DMS79 treated with DMSO at 0.1 percent for 48 hours (cell line): ENCODE results near the gene PSAPL1.
A peak's percentile ranks its signal among the peaks of the same experiment; 100 is the strongest.

Experiments used
- DNase-seq: peaks from one replicate; lab custom pipeline; 2025; lab: John Stamatoyannopoulos, UW

Gene PSAPL1, protein sequence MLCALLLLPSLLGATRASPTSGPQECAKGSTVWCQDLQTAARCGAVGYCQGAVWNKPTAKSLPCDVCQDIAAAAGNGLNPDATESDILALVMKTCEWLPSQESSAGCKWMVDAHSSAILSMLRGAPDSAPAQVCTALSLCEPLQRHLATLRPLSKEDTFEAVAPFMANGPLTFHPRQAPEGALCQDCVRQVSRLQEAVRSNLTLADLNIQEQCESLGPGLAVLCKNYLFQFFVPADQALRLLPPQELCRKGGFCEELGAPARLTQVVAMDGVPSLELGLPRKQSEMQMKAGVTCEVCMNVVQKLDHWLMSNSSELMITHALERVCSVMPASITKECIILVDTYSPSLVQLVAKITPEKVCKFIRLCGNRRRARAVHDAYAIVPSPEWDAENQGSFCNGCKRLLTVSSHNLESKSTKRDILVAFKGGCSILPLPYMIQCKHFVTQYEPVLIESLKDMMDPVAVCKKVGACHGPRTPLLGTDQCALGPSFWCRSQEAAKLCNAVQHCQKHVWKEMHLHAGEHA

DNA sequence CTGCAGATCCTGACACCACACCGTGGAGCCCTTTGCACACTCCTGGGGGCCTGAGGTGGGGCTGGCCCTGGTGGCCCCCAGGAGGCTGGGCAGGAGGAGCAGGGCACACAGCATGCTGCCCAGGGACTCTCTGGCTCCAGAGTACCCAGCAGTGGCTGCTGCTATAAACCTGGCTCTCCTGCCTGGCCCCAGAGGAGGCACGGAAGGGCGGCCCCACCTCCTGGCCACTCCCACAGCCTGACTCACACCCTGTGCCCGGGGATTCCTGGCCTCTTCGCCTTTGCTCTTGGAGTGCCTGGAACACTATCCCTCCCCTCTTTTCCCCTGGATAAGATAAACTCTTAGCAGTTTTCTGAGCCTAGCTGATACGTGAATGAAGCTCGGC is at the start of gene PSAPL1:
PSAPL1 (minus strand) TSS at position 165 of the 385 bp plus-strand sequence; CDS start at position 114, 51 bp downstream.
- no peak for DNase-seq

DNA sequence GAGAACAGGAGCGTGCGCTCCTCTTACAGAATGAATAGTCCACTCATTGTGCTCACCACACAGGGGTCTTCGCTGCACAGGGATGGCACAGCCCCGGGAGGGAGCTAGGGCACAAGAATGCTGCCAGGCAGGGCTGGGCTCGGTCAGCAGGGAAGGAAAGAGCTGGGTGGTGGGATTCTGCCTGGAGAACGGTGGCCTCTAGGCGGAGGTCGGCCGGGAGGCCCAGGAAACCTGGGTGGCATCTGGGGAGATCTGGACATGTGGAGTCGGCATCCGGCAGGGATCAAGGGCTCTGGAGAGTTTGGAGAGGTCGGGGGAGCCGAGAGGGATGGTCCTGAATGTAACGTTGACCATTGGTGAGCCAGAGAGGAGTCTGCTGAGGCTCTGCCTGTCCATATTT is 46.5 kb upstream of the PSAPL1 start:
- DNase-seq, result no peak

DNA sequence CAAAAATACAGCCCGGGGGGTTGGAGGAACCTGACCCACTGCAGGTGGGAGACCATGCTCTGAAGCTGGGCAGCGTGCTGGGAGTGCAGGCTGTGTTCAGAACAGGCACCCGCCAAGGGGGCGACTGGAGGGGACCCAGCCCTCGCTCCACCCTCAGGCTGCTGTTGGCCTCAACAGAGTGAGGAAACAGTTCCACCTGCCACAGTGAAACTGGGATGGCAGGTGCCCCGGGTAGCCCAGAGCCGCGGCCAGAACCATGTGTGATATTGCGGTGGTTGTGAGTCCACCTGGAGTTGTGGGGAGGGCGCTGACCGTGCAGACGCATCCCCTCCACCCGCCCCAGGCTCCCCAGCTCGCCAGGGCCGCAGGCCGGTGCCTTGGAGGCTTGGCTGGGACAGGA is 45.7 kb upstream of the PSAPL1 start:
- no peak for DNase-seq

DNA sequence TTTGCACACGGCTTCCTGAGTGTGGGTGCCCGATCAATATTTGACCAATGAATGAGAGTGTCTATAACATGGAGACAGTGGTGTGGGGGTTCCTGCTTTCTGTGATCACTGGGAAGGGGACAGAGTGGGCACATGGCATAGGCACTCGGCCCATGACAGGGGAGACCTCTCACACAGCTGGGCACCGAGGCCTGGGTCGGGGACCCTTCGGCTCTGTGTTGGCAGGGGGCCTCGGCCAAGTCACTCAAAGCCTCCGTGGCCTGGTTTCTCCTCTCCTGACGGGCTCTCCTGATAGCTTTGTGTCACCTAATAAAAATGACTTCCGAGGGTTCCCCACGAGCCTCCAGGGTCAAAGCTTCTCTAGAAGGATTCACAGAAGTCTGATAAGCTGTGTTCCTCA is 43.9 kb upstream of the PSAPL1 start:
- no peak for DNase-seq

DNA sequence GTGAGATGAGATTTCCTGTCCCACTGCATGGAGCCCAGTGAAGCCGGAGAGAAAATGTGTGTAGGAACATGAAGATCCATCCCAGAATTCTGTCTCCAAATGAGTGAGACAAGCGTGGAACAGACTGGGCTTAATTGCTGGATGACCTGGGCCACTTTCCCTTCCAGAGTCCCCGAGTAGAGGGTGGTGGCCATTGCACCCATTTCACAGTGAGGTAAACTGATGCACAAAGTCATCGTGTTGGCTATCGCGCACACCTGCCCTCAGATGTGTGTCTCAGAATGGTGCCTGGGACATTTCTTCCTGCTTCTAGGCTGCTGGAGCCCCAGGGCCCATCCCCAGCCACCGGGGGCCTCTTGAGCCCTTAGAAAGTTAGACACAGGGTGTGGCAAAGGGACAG is 43.0 kb upstream of the PSAPL1 start:
- DNase-seq, result no peak

DNA sequence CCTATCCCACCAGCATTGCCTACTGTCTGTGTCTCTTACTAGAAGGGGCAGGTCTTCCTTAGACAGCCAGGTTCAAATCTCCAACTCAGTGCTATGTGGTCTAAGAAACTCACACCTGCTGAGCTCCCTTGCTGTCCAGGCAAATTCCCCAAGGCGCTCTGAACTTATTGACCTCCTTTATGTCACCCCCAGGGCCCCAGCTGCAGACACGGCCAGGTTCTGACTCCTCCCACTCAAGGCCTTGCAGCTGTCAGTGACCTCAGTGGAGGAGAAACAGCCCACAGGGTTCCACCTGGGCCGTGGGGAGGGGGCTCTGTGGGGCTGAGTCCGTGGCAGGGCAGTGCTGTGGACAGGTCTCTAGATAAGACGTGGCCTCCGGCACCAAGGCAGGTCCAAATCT is 42.1 kb upstream of the PSAPL1 start:
- DNase-seq, result no peak

DNA sequence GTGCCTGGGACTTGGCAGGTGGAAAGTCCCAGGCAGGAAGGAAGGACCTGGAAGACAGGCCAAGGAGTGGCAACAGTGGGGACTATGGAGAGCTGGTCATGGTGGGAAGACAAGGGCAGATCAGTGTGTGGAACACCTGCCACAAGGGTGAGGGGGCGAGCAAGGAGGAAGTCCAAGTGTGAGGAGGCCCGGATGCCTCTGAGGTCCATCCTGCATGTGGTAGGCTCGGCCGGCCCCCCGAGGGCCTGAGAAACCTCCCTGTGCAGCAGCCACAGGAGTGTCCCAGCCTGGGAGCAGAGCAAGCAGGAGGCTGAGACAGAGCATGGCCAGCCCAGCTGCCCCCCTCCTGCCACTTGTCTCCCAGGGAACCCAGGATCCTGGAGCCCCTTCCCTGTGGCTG is 40.5 kb upstream of the PSAPL1 start:
- no peak for DNase-seq

DNA sequence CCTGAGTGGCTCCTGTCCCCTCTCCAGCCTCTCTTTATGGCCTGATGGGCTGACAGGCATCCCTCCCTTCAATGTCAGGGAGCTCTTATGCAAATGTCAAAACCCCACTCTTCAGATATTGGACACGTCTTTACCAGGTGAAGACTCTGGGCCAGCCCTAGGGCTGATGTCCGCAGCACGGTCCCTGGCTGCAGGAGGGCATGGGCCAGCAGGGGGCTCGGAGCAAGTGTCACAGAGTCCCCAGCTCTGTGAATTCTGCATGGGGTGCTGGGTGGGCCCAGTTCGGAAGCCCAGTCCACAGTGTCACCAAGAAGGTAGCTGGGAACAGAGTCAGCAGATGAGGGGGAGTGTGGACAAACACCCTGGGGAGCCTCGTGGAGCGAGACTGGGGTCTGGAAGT is 39.6 kb upstream of the PSAPL1 start:
- DNase-seq, result no peak

DNA sequence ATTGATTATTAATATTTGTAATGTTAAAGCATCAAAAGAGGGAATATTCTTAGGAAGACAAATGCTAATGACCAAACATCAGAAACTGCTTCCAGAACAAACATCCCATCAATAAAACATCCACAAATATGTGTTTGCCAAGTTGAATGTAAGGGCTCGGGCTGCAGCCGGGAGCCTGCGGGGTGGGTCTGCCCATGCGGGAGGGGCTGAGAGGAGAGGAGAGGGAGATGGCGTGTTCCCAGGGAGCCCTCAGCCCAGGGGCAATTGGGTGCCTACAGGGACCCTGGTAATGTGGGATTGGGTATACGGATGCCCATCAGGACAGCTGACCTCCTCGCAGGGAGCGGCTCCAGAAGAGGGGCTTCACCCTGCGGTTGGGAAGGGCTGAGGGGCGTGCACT is 38.4 kb upstream of the PSAPL1 start:
- no peak for DNase-seq

DNA sequence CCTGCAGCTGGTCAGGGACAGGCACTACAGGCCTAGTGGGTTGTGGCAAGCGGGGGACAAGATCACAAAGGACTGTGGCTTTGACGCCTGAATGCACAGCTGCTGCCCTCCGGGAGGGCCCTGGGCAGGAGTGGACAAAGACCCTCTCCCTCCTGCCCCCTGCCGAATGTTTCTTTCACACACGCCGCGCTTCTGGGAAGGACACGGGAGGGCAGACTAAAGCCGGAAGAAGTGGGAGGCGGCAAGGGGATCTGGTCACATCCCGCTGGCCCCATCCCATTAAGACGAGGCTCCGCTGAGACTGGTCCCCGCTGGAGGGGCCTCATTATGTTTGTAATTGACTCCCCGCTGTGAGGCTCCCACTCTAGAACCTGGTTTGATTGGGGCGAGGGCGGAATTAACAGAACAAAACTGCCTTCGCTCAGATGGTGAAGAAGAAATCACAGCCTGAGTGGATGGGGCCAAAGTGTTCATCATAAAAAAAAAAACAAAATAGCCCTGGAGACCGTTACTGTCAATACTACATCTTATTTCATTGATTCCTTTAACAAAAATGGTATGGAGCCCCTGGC is 37.8 kb upstream of the PSAPL1 start:
- DNase-seq, result no peak

DNA sequence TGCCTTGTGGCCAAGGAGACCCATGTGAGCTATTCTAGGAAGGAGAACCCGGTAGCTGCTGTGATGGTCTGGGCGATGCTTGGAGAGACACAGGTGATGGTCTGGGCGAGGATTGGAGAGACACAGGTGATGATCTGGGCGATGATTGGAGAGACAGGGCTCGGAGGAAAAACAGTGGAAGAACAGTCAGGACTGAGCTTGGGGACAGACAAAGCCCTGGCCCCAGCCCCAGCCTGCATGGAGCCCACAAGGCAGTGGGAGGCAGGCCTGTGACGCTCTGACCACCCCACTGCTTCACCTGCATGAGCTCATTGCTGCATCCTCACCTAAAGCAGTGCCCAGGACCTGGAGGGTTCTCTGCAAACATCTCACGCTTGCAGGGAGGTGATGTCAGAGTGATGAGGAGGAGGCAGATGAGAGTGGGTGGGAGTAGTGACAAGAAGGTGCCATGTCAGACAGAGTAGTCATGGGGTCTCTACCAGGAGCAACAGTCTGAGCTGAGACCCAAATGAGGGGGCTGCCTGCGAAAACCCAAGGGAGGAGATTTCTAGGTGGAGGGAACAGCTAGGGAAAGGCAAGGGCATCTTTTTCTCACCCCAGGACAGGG is 35.9 kb upstream of the PSAPL1 start:
- no peak for DNase-seq

DNA sequence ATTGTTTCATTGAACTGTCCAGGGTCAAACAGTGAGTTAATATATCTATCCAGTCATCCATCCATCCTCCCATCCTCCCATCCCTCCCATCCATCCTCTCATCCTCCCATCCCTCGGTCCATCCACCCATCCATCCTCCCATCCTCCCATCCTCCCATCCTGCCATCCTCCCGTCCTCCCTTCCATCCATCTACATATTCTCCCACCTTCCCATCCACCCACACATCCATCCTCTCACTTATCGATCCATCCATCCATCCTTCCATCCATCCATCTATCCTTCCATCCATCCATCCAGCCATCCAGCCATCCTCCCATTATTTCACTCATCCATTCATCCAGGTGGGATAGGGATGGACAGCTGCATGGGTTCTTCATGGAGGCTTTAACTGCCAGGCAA is 35.4 kb upstream of the PSAPL1 start:
- DNase-seq, result no peak

DNA sequence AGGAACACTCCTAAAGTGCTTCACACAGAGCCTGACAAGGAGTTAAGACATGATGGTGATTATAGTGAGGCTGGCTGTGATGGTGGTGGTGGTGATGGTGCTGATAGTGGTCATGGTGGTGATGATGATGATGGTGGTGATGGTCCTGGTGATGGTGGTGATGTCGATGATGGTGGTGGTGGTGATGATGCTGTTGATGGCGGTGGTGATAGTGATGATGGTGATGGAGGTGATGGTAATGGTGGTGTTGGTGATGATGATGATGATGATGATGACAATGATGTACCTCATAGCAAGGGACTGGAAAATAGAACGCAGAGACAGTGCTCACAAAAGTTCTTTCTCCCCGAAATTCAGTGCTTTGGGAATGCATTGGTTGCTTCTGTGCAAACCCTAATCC is 34.3 kb upstream of the PSAPL1 start:
- DNase-seq, result no peak

DNA sequence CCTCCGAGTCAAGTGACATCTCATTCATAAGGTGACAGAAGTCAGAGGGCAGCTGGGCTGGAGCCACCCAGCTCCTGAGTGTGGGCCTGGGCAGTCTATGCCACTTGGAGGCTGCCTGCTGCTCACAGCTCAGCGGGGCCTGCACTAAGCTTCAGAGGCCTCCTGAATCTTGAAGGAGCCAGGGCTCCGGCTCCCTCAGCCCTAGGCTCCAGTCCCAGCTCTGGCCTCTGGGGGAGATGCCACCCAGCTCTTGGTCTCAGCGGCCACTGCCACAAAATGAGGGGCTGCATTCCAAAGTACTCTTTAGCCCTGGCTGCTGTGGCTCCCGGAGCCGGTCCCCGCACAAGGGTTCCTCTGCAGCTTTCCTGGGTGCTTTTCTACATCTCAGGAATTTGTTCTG is 32.7 kb upstream of the PSAPL1 start:
- DNase-seq, result no peak

DNA sequence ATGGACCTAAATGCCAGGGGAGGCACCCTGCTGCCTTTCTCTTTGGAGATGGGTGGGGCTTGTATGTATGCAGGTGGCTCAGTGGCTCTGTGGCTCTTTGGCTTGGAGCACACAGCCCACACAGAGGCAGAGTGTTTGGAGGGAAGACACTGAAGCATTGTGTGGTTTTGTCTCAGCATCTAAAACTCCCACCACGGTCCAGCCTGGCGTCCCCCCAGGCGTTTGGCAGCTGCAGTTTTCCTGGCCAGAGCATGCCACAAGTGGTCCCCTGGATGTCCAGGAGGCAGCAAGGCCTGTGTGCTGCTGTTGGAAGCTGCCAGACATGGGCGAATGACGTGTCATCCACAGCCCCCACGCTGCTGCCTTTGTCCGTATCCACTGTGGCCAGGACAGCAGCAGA is 32.2 kb upstream of the PSAPL1 start:
- no peak for DNase-seq

DNA sequence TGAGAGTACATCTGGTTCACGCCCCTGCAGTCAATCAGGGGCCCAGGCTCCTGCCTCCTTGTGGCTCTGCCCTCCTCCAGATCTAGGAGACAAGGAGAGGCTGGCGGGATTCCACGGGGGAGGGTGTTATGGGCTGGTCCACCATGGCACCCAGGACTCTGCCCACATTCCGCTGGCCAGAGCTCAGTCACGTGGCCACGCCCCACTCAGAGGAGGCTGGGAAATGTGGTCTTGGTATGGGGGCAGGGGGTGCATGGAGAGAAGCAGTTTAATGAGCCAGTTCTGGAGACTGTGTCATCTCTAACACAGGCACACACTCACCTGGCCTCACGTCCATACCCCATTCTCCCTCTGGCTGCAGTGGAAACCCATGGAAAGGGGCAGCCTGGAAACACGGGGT is 31.5 kb upstream of the PSAPL1 start:
- DNase-seq, result no peak

DNA sequence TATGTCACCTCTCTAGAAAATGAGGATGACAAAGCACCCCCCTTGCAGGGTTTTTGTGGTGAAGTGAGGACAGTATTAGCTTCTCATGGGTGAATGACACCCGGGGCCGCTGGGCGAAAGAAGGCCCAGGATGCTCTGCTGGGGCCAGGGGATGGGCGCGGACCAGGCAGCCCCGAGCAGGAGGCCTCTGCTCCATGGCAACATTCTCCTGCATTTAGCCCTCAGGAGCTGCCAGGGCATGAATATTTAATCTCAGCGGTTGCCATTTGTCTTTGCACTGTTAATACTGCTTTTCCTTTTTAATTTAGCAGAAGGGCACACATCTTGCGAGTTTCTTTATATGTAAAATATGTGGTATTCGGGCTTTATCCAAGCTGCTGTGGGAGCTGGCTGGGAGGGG is 30.3 kb upstream of the PSAPL1 start:
- no peak for DNase-seq

DNA sequence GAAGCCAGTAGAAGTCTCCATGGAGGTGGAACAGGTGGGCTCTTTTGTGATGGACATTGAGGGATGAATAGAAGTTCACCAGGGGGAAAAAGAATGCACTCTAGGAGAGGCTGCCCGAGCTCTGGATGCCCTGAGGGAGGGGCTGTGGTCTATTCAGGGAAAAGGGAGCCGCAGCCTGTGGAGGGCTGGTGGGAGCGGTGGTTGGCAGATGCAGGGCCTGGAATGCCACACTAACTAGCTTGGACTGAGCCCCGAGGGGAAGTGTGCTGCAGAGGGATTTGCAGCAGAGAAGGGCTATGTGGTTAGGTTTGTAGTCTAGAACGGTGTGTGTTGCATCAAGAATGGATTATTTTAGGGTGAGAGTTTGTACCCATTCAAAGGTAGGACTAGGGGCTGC is 29.5 kb upstream of the PSAPL1 start:
- DNase-seq, result no peak

DNA sequence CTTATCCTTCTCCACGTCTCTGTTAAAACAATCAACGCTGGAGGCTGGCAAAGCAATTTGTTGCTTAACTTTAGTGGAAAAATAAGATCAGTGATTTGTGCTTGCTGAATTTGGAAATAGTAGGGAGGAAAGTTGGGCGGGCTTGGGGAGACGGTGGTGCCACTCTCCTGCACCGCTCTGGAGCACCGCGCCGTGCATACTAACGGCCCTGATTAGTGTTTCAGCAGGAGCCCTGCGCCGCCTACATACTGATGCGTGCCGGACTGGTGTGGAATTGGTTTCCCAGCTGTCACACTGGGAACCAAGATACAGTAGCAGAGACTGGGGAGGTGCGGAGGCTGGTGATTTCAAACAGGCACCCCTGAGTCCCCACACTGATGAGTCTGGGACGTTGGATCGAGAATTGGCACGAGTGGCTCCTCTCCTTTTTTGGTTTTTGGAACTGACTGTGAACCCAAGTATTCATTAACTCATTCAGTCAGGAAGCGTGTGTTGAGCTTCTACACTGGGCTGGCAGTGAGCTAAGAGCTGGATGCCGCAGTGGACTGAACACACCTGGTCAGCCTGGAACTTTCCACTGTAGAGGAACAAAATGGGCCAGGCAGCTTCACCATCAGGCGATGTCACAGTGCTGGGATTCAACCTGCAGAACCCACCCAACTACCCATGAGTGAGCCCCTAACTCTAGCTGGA is 29.0 kb upstream of the PSAPL1 start:
- DNase-seq, result no peak

DNA sequence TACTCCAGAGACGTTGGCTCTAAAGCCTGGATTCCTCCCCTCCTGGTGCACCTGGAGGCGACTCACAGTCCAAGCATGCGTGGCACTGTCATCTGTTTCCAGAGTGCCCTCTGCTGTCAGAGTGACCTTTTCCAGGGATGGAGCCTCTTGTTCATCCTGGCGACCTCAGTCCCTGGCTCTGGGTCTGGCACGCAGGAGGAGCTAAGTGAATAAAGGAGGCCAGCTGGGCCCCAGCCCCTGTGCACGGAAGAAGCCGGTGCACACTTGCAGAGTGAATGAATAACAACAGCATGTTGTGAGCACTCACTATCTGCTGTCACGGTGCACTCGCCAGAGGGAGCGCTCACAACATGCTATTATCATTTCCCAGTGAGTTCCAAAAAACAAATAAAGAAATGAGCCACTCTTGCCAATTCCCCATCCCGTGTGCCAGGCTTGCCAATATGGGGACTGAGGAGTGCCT is 27.8 kb upstream of the PSAPL1 start:
- peak; percentile 11 for DNase-seq

DNA sequence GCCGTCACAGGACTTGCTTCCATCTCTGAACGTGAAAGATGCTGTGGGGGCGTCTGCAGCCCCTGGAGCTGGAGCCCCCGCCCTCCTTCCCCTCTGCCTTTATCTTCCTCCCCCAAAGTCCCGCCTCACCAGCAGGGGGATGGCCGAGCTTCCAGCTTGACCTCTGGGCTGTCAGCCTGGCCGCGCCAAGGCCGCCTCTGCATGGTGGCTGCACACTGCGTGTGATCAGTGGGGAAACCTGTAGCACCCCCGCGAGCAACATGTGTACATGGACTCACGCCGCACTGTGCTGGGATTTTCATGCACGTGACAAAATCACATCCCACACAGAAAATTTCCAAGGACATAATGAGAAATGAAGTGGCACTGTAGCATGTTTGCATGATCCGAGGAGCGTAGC is 26.5 kb upstream of the PSAPL1 start:
- no peak for DNase-seq

DNA sequence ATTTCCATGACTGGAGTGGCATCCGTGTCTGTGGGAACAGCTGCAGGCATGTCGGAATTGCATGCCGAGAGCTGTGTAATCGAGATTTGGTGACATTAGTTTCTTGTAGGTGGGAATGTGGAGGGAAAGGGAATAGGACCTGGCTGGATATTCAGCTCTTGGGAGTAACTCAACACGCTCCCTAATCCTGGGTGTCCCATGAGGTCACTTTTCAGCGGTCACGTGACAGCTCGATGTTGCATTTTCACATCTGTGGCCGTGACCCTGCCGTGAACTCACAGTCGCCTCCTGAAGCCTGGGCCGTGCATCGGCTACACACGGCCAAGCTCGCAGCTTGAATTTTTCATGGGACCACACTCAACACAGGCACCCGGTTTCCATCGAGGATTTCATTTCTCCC is 25.8 kb upstream of the PSAPL1 start:
- DNase-seq, result no peak

DNA sequence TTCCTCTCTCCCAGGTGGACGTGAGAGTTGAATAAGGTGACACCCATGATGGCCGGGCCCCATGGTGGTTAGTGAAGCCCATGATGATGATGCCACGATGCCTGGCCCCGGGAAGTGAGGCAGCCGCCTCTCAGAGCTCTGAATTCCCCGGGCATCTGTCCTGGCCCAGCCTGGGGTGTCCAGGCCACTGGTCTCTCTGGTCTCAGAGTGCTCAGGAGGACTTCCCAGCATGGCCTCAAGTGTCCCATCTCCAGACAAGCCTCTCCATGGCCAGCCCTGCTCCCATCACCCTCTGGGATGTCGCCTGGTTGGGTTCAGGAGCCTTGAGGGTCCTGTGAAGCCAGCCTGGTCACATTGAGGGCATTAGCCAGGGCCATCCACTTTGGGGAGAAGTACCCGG is 24.7 kb upstream of the PSAPL1 start:
- no peak for DNase-seq
